WI38 (cell line): Measurements from ENCODE around the gene TBRG4.
"Not testable (repeated sequence)": the region's sequence is repeated elsewhere in the genome, so short reads cannot be mapped to it uniquely, and the experiment has no call there.

Experiments used
- H3K4me3 ChIP-seq: 2 replicates; pipeline ENCODE4 v1.5.1; 2011; ENCODE audit warnings: low read depth, mild to moderate bottlenecking, control low read depth, low read length
- CTCF ChIP-seq: IDR thresholded peaks from 2 replicates; pipeline ENCODE4 v1.5.1; 2012; ENCODE audit warnings: low read depth, mild to moderate bottlenecking, control low read depth, low read length

TBRG4 gene

DNA sequence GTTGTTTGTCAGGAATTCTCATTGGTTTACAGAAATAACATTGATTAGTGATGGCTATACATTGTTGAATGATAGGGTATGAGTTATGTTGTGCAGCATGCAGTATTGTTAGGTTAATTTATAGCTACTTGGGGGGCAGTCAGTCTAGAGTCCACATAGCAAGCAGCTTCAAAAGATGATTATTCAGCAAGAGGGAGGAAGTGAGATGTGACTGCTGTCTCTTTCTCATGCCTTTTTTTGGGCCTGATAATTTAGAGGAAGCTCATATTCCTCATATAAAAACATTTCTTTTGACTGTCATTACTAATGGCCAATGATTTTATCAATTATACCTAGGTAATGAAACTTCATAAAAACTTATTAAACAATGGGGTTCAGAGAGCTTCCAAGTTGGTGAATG lies 3.4 kb upstream of the TBRG4 start:
- TF ChIP-seq CTCF = no peak

DNA sequence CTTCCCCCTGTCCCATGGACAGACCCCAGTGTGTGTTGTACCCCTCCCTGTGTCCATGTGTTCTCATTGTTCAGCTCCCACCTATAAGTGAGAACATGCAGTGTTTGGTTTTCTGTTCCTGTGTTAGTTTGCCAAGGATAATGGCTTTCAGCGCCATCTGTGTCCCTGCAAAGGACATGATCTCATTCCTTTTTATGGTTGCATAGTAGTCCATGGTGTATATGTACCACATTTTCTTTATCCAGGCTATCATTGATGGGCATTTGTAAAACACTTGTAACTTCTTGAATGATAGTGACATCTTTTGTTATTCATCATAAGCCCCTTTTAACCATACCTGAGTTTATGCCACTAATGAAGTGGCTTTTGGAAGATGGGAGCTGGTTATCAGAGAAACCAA lies 2.8 kb upstream of the TBRG4 start:
- not testable (repeated sequence) for H3K4me3 ChIP-seq

More for the DNA sequence above, 3.4 kb upstream of the TBRG4 start:
- H3K4me3 ChIP-seq = no peak overlapping the region

- no peak for TF ChIP-seq CTCF
- no peak overlapping the region for H3K4me3 ChIP-seq
Measured at GRCh38 chr7:45112648-45113047, 1.2 kb upstream of the TBRG4 start.

GRCh38 chr7:45108863-45109262 lies 2.6 kb downstream of the TBRG4 start:
- TF ChIP-seq CTCF = no peak
- no peak overlapping the region for H3K4me3 ChIP-seq

GRCh38 chr7:45107356-45107755 lies 4.1 kb downstream of the TBRG4 start:
- no peak for TF ChIP-seq CTCF
- no peak overlapping the region for H3K4me3 ChIP-seq

DNA sequence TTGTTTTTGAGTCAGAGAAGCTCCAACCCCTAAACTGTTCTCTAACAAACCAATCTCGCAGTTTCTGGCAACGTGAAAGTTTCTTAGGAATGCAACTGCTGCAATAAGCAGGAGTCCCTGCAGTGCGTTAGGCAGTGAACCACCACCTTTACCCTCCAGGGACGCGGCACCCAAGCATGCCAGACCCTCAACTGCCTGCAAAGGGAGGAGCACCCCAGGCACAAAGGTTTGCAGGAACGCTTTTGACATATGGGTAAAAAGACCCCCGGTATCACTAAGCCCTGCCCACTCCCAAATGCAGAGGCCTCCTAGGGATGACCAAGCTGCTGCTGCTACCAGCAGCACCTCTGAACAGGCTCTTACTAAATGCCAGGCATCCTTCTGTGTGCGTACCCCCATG lies 4.7 kb downstream of the TBRG4 start:
- no peak overlapping the region for H3K4me3 ChIP-seq
- TF ChIP-seq CTCF = no peak

DNA sequence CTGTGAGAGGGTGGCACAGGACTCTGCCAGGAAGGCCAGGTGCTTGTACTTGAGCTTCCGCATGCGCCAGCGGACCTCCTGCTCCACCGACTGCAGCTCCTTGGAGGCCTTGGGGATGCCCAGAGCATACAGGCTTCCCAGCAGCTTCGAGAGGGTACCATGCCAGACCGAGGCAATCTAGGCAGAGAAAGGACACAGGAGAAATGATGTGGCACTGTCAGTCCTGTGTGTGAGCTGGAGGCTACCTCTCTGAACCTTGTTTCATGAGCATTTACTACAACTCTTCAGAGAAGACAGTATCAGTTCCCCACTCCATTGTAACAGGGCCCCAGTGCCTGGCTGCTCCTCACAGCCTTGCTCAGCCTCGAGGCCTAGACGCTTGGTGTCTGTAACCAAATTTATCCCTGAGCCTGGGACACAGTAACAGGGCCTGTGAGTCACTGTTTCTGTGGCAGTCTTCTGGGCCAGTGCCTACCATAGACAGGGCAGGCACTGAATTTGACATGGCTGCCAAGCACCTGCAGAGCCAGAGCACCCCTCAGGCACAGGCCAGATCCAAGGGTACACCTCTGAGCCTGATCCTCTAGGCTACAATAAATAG lies 5.8 kb downstream of the TBRG4 start:
- no peak for TF ChIP-seq CTCF
- no peak overlapping the region for H3K4me3 ChIP-seq
